GM18867 (cell line): Measurements from ENCODE around the gene ZNF470.

Experiments used
- ATAC-seq: cut with Tn5 transposase; IDR thresholded peaks from one replicate; pipeline ENCODE4 v1.9.1; 2021; ENCODE audit warnings: mild to moderate bottlenecking, moderate library complexity; ENCODE audit not compliant: unreplicated experiment

ZNF470 gene

DNA sequence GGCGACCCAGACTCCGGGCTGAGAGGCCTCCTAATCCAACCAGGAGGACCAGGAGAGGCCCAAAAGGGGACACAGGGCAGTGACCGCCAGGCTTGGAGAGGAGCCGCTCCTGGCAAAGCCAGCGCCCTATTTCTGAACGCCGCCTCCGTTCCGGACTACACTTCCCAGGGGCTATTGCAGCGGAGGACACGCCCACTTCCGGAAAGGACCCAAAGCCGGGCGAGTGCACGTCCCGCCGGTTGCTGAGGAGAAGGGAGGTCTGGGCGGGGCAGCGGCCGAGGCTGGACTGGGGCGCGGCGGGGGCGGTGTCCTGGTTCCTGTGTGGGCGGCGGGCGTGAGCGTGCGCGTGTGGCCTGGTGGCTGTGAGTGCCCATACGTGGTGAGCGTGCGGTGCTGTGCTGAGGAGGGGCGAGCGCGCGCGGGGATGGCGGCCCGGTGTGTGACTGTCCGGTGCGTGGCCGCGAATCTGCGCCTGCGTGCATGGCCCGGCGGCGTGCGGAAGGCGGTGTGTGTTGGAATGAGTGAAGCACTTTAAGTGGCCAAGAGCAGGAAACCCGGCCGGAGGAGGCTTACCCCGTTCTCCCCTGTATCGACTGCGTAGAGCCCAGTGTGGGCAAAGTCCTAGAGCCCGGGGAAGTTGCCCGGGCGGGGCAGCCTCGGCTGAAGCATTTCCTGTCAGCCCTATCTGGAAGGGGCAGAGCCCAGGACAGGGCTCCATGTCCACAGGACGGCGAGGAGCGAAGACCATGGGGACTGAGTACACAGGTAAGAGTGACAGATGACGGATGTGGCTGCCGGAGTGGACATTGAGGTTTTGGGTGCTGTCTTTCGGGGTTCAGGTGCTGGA, at the start of gene ZNF470:
Gene ZNF470 (plus strand): TSS at position 195 of the 847 bp plus-strand sequence. CDS start 2,844 bp downstream, outside the sequence.
- peak; percentile 95 for ATAC-seq

DNA sequence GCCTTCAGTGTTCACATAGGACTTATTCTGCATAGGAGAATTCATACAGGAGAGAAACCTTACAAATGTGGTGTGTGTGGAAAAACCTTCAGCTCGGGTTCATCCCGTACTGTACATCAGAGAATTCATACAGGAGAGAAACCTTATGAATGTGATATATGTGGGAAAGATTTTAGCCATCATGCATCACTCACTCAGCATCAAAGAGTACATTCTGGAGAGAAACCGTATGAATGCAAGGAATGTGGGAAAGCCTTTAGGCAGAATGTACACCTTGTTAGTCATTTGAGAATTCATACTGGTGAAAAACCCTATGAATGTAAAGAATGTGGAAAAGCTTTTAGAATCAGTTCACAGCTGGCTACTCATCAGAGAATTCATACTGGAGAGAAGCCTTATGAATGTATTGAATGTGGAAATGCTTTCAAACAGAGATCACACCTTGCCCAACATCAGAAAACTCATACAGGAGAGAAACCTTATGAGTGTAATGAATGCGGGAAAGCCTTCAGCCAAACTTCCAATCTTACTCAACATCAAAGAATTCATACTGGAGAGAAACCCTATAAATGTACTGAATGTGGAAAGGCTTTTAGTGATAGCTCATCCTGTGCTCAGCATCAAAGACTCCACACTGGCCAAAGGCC, 41.9 kb upstream of the ZNF470 start:
- ATAC-seq = no peak

DNA sequence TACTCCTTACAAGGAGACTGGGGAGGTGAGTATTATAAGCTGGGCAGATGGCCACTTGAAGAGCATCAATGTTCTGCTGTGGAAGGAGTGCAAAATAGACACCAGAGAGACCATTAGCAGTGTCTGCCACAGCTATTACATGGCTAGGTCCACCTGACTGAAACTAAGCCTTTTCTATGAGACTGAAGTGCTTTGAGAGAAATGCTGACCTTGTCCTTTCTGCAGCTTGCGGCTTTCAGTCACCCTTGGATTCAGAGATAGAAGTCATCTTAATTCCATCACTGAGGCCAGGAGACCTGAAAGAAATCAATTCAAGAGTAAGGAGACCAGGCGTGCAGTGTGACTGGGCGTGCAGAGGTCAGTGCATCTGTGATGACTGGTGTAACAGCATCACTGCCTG, 29.8 kb upstream of the ZNF470 start:
- ATAC-seq = no peak

- no peak for ATAC-seq
These were observed 29.0 kb upstream of the ZNF470 start for GRCh38 chr19:56538254-56538760.

GRCh38 chr19:56538761-56539263, 28.5 kb upstream of the ZNF470 start, which contains the start of gene ZFP28:
Gene ZFP28, plus strand, starts transcription at chr19:56538948. Its CDS starts 71 bp downstream, at chr19:56539019.
- ATAC-seq = no peak

- no peak for ATAC-seq
These were observed 23.5 kb upstream of the ZNF470 start for GRCh38 chr19:56543776-56544175.

GRCh38 chr19:56547535-56547934, 19.7 kb upstream of the ZNF470 start:
- no peak for ATAC-seq

GRCh38 chr19:56554272-56554869, 12.9 kb upstream of the ZNF470 start:
- ATAC-seq = no peak

- no peak for ATAC-seq
These were observed 4.5 kb upstream of the ZNF470 start for GRCh38 chr19:56562766-56563165.

GRCh38 chr19:56566904-56567273, 379 bp upstream of the ZNF470 start:
- peak; percentile 30 for ATAC-seq

GRCh38 chr19:56572589-56572988, 5.3 kb downstream of the ZNF470 start:
- ATAC-seq = no peak

- no peak for ATAC-seq
These were observed 6.6 kb downstream of the ZNF470 start for GRCh38 chr19:56573914-56574313.

DNA sequence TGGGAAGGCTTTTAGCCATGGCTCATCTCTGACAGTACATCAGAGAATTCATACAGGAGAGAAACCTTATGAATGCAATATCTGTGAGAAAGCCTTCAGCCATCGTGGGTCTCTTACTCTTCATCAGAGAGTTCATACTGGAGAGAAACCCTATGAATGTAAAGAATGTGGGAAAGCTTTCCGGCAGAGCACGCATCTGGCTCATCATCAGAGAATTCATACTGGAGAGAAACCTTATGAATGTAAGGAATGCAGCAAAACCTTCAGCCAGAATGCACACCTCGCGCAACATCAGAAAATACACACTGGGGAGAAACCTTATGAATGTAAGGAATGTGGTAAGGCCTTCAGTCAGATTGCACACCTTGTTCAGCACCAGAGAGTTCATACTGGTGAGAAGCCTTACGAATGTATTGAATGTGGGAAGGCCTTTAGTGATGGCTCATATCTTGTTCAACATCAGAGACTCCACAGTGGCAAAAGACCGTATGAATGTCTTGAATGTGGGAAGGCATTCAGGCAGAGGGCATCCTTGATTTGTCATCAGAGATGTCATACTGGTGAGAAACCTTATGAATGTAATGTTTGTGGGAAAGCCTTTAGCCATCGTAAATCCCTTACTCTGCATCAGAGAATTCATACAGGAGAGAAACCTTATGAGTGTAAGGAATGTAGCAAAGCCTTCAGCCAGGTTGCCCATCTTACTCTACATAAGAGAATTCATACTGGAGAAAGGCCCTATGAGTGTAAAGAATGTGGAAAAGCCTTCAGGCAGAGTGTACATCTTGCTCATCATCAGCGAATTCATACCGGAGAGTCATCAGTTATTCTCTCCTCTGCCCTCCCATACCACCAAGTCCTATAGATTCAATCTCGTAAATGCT, 10.7 kb downstream of the ZNF470 start:
- no peak for ATAC-seq

DNA sequence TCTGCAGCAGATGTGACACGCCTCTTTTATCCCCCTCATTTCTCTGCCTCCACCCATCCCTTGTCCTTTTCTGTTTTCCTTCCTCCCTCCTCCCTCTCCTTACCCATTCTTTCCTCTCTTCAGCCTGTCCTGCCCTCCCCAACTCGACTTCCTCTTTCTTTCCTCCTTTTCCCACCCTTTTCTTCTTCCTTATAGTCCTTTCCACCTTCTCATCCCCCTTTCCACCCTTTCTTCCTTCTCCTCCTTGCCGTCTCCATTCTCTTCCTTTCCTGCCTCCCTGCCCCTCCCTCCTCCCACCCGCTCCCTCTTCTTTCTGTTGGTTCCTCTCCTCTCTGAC, 27.1 kb downstream of the ZNF470 start:
- no peak for ATAC-seq

GRCh38 chr19:56594783-56595547, 27.7 kb downstream of the ZNF470 start, which contains the start of gene ZNF71:
Gene ZNF71, plus strand, starts transcription at chr19:56595302. Its CDS starts 6,257 bp downstream, at chr19:56601559.
- peak; percentile 94 for ATAC-seq

DNA sequence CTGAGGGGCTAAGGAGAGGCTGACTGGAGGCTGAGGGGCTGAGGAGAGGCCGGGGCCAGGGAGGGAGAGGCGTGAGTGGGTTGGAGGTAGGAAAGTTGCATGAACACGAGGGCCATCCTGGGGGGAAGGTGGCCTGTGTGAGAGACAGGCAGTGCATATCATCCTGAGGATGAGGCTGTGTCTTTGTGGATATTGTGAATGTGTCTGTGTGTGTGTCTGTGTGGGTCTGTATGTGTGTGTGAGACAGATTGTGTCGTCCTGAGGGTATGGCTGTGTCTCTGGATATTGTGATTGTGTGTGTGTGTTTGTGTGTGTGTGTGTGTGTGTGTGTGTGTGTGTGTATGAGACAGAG, 28.3 kb downstream of the ZNF470 start:
- peak; percentile 22 for ATAC-seq

DNA sequence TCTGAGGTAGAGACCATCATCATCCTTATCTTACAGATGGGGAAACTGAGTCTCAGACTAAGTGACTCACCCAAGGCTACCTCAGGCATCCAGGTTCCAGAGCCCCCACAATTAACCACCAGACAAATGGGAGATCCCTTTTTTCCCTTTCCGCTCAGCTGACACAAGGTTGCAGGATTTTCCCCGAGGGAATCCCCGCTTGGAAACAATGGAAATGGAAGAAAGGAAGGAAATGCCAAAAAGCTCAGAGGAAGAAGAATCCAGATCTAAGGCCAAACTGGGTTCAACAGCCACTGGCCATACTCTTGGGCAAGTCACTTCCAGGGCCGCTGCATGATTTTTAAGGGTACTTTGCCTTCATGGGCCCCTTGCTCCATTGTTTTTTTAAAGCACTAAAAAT, 29.4 kb downstream of the ZNF470 start:
- ATAC-seq = no peak

- ATAC-seq = no peak
These were observed 30.4 kb downstream of the ZNF470 start for GRCh38 chr19:56597696-56598095.

DNA sequence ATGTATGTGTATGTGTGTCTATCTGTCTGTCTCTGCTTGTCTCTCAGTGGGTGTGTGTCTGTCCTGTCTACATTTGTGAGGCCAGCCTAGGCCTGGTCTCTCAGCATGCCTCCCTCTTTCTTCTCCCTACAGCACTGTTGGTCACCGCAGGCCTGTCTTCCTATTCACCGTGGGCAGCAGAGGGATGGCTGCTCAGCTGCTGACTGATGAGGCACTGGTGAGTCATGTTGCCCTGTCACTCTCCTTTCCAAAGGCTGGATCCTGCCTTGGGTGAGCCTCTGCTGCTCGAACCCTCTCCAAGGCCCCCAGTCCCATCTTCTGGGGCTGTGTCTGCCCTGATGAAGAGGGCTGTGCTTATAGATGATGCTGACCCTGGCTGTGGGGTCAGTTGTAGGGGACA, 34.1 kb downstream of the ZNF470 start:
- no peak for ATAC-seq

GRCh38 chr19:56603829-56604228, 36.6 kb downstream of the ZNF470 start:
- ATAC-seq = no peak
